PC-9 (cell line): Measurements from ENCODE around the gene FOXL1.

ENCODE experiments used
- CTCF ChIP-seq: fragments of 200-600 bp; sonication (generic); conservative IDR thresholded peaks from 2 replicates; pipeline ENCODE4 v1.6.1; 2017; ENCODE audit warnings: mixed run types, antibody characterized with exemption, mild to moderate bottlenecking, moderate library complexity
- EZH2 ChIP-seq: fragments of 200-600 bp; sonication (generic); IDR thresholded peaks from 2 replicates; pipeline ENCODE4 v1.8.0; 2017; ENCODE audit warnings: antibody characterized with exemption, low read depth

GRCh38 chr16:86572041-86572521 lies 6.3 kb upstream of the FOXL1 start:
- TF ChIP-seq CTCF (no peak), EZH2 (no peak)
